ENCODE results near the gene PPP6R3.

DNA sequence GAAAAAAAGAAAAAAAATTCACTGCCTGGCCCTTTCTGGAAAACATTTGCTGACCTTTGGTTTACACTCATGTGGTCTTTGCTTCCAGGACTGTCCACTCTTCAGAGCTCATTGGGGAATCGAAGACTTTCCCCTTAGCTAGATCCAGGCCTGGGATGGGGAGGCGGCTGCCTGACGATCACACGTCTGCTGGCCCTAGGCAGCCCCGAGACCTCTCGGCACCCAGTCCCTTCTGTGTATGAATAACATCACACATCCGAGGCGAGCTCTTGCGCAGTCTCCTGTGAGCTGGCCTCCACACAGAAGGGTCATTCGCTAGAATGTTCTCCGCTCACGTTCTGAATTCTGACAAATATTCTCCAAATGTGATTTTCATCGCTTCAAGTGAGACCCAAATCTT lies 198.1 kb downstream of the PPP6R3 start:
- TF ChIP-seq CTCF (IDR thresholded peaks at IDR 0.05) (no peak), POLR2A (IDR thresholded peaks at IDR 0.05) (no peak)
